GM19372 (cell line): ENCODE data around the gene RPS15.
"Not testable (repeated sequence)": the region's sequence is repeated elsewhere in the genome, so short reads cannot be mapped to it uniquely, and the experiment has no call there.

Source experiments
- ATAC-seq: cut with Tn5 transposase; IDR thresholded peaks from one replicate; pipeline ENCODE4 v1.9.1; 2021; ENCODE audit warnings: mild to moderate bottlenecking, low read depth, moderate library complexity; ENCODE audit not compliant: unreplicated experiment

RPS15 gene

DNA sequence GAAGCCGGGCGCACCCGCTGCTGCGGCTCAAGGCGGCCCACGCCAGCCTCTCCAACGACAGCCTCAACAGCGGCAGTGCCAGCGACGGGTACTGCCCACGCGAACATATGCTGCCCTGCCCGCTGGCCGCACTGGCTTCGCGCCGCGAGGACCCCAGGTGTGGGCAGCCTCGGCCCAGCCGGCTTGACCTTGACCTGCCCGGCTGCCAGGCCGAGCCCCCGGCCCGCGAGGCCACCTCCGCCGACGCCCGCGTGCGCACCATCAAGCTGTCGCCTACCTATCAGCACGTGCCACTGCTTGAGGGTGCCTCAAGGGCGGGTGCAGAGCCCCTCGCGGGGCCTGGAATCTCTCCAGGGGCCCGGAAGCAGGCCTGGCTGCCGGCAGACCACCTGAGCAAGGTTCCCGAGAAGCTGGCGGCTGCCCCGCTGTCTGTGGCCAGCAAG lies 27.8 kb downstream of the RPS15 start:
- no peak for ATAC-seq

DNA sequence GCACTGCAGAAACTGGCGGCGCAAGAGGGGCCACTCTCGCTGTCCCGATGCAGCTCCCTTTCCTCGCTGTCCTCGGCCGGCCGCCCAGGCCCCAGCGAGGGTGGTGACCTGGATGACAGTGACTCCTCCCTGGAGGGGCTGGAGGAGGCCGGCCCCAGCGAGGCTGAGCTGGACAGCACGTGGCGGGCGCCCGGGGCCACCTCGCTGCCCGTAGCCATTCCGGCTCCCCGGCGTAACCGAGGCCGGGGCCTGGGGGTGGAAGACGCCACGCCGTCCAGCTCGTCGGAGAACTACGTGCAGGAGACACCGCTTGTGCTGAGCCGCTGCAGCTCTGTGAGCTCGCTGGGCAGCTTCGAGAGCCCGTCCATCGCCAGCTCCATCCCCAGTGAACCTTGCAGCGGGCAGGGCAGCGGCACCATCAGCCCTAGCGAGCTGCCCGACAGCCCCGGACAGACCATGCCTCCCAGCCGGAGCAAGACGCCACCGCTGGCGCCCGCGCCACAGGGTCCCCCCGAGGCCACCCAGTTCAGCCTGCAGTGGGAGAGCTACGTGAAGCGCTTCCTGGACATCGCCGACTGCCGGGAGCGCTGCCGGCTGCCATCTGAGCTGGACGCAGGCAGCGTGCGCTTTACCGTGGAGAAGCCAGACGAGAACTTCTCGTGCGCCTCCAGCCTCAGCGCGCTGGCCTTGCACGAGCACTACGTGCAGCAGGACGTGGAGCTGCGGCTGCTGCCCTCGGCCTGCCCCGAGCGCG lies 28.4 kb downstream of the RPS15 start:
- ATAC-seq, result no peak

DNA sequence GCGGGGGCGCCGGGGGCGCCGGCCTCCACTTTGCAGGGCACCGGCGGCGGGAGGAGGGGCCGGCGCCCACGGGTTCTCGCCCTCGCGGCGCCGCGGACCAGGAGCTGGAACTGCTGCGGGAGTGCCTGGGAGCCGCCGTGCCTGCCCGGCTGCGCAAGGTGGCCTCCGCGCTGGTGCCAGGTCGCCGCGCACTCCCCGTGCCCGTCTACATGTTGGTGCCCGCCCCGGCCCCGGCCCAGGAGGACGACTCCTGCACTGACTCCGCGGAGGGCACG lies 29.0 kb downstream of the RPS15 start:
- no peak for ATAC-seq

DNA sequence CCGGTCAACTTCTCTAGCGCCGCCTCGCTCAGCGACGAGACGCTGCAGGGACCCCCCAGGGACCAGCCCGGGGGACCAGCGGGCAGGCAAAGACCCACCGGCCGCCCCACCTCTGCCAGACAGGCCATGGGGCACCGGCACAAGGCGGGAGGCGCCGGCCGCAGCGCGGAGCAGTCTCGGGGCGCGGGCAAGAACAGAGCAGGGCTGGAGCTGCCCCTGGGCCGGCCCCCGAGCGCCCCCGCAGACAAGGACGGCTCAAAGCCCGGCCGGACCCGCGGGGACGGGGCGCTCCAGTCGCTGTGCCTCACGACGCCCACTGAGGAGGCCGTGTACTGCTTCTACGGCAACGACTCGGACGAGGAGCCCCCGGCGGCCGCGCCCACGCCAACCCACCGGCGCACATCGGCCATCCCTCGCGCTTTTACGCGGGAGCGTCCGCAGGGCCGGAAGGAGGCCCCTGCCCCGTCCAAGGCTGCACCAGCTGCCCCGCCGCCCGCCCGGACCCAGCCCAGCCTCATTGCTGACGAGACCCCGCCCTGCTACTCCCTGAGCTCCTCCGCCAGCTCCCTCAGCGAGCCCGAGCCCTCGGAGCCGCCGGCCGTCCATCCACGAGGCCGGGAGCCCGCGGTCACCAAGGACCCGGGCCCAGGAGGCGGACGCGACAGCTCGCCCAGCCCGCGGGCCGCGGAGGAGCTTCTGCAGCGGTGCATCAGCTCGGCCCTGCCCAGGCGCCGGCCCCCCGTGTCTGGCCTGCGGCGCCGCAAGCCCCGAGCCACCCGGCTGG lies 29.5 kb downstream of the RPS15 start:
- no peak for ATAC-seq

DNA sequence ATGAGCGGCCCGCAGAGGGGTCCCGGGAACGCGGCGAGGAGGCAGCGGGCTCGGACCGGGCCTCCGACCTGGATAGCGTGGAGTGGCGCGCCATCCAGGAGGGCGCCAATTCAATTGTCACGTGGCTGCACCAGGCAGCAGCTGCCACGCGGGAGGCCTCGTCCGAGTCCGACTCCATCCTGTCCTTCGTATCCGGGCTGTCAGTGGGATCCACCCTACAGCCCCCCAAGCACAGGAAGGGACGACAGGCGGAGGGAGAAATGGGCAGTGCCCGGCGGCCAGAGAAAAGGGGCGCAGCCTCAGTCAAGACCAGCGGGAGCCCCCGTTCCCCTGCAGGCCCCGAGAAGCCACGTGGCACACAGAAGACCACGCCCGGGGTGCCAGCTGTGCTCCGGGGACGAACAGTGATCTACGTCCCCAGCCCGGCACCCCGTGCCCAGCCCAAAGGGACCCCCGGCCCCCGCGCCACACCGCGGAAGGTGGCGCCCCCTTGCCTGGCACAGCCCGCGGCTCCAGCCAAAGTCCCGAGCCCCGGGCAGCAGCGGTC lies 30.2 kb downstream of the RPS15 start:
- no peak for ATAC-seq

DNA sequence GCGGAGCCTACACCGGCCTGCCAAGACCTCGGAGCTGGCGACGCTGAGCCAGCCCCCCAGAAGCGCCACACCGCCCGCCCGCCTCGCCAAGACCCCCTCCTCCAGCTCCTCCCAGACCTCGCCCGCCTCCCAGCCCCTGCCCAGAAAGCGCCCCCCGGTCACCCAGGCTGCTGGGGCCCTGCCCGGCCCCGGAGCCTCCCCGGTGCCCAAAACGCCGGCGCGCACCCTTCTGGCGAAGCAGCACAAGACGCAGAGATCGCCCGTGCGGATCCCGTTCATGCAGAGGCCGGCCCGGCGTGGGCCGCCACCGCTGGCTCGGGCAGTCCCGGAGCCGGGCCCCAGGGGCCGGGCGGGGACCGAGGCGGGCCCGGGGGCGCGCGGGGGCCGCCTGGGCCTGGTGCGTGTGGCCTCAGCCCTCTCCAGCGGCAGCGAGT lies 30.6 kb downstream of the RPS15 start:
- no peak for ATAC-seq

DNA sequence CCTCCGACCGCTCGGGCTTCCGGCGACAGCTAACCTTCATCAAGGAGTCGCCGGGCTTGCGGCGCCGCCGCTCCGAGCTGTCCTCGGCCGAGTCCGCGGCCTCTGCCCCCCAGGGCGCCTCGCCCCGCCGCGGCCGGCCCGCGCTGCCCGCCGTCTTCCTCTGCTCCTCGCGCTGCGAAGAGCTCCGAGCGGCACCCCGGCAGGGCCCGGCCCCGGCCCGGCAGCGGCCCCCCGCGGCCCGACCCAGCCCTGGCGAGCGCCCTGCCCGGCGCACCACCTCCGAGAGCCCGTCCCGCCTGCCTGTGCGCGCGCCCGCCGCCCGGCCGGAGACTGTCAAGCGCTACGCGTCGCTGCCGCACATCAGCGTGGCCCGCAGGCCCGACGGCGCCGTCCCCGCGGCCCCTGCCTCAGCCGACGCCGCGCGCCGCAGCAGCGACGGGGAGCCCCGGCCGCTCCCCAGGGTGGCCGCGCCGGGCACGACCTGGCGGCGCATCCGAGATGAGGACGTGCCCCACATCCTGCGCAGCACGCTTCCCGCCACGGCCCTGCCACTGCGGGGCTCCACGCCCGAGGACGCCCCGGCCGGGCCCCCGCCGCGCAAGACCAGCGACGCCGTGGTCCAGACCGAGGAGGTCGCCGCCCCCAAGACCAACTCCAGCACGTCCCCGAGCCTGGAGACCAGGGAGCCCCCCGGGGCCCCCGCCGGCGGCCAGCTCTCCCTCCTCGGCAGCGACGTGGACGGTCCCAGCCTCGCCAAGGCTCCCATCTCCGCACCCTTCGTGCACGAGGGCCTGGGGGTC lies 31.3 kb downstream of the RPS15 start:
- no peak for ATAC-seq

DNA sequence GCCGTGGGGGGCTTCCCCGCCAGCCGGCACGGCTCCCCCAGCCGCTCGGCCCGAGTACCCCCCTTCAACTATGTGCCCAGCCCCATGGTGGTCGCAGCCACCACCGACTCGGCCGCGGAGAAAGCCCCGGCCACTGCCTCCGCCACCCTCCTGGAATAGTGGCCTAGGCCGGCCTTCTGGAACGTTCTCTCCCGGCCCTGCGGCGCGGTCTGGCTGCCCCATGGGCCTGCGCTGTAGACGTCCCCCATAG lies 31.8 kb downstream of the RPS15 start:
- no peak for ATAC-seq

DNA sequence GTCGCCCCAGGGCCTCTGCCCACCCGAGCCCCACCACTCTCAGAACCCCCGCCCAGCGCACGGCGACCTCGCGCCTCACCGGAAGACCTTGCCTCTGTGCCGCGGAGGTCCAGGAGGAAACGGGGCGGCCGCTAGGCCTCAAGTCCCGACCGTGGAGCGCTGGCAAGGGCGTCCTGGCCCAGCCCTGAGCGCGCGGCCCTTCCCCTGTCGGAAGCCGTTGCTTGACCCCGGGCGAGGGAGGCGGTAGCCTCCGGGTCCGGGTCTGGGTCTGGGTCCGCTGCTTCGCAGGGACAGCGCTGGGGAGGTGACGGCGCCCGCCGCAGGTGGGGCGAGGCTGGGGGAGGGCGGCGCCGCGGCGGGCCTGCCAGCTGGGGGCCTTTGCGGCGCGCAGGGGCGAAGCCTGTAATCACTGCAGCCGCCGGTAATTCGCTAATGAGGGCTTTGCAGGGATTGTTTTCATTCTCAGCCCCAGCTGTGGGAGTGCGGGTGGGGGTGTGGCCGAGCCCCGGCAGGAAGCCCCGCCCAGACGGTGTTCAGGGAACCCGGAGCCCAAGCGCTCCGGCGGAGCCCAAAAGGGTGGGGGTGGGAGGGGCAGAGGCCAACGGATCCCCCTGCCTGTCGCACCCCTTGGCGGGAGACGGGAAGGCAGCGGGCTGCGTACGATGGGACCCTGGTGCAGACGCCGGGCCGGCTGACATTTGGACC lies 32.3 kb downstream of the RPS15 start:
- no peak for ATAC-seq

DNA sequence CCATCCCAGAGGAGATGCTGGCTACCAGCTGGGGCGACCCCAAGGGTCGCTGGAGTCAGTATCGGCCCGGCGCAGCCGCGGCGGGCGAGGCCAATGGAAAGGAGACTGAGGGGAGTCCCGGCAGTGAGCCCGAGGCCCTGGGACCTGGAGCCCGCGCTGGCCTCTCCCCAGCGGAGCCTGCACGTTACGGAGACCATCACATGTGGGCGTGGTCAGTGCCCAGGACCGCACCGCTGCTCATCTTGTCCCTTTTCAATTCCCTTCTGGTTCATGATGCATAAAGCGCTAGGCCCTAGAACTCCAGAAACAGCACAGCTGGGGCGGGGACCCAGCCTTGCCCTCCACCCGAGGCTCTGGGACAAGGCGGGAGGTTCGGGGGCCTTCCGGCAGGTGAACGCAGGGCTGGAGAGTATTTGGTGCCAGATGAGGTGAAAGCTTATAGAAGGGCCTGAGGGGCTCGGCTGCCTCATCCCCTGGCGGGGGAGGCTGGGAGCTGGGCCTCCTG lies 32.9 kb downstream of the RPS15 start:
- ATAC-seq, result no peak

DNA sequence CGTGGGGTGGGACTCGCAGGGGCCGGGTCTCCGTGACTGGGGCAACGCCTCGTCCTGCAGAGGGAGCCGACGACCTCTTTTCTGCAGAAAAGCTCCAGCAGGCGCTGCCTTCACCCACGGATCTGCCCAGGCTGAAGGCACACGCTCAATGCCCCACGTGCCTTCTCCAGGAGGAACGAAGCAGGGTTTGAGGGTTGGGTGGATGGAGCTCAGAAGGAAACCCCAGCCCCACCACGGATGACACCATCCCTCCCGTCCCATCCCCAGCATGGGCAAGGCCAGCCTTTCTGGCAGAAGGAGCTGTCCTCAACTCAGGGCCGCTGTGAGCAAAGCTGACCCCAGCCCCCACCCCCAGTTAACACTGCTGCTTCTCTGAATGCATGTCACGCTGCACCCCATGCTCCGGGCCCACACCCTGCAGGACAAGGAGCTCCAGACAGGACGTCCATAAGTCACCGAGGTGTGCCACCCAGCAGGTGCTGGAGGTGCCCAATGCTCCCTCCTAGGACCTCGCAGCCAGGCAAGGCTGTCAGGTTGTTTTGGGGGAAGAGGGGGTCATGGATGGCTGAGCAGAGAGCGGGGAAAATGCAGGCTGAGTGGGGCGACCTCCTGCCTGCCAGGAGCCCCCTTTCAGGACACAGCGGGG lies 33.4 kb downstream of the RPS15 start:
- no peak for ATAC-seq

DNA sequence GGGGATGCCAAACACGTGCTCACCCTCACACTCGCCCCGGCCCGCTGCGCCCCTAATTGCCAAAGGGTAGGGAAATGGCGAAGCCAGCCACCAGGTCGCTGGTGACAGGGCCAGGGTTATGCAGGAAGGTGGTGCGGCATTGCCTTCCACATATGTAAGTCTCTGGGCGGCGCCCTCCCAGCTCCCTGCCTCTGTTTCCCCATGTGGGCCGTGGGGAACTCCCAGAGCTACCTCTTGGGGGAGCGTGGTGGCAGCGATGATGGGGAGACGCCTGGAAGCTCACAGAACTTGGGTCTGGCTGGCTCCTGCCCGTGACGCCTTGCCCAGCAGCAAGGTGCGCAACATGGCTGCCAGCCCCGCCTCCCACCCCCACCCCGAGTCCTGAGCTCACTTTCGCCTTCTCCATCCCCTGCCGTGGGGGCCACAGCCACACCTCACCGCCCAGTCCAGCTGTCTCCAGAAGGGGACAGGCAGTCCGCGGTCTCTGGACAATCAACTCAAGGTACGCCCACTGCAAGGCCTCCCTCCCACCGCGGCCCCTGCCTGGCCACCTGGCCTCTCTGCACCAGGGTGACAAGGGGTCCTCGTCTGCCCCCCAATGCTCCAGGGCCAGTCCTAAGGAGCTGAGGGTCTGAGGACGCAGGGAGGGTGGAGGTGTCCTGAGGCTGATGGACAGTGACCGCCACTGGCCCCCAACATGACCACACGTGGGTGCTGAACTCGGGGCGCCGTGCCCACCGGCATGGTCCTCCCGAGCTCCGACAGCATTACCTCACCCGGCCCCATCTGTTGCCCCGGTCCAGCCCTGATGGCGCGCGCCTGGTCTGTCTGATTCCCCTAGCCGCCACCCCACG lies 34.3 kb downstream of the RPS15 start:
- no peak for ATAC-seq

DNA sequence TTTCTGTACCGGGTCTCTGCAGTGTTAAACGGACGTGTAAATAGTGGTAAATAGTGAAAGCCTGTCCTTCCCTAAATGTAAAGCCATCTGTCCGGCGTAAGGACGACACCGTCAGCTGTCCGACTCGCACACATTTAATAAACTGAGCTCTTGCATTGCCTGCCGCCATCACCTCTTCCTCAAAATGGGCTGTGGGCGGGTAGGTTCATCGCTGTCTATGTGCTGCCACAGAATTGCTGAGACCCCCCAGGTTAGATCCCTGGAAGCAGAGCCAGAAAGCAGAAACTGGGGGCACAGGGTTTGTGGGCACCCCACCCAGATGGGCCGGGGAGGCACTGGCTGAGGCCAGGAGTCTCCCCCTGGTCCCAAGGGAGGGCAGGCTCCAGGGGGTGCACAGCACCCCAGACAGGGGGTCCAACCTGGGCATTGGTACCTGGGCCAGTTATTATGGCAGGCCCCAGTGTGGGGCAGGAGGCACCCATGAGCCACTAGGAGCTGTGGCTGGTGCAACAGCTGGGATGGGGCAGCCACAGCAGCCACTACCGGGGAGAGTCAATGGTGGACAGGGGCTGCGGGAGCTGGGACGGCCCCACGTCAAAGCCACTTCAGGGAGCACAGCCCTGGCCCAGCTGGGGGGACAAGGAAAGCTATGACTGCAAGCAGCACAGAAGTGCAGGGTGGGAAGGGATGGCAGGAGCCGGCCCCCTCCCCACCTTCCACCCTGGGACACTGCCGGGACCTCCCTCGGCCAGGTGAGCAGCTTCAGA lies 35.1 kb downstream of the RPS15 start:
- no peak for ATAC-seq

DNA sequence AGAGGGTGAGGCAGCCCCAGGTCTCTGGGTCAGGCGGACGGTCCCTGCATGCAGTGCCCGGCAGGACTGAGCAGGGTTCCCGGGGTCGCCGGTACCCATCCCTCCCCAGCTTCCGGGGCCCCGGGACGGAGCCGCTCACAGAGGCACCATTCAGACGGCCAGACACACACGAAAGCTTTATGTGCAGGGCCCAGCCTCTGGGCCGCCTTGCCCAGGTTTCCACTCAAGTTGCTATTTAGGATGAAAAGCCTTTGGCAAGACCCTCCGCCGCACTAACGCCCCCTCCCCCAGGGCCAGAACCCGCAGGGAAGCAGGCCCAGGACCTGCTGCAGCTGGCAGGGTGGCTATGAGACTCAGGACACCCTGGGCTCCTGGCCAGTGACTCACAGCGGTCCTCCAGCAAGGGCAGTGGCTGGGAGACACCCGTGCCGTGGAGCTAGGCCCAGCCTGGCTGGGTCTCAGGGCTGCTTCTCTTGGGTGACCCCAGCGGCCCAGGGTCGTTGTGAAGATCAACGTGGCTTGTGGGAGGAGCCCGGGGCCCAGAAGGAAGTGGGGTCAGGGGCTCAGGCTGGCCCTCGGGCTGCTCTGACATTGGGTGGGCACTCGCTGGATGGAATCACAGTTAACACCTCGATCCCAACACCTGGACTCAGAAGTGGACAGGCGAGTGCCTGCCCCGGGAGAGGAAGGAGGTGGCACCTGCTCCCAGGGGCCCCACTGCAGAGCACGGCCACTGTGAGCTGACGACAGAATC lies 36.0 kb downstream of the RPS15 start:
- ATAC-seq, result no peak

DNA sequence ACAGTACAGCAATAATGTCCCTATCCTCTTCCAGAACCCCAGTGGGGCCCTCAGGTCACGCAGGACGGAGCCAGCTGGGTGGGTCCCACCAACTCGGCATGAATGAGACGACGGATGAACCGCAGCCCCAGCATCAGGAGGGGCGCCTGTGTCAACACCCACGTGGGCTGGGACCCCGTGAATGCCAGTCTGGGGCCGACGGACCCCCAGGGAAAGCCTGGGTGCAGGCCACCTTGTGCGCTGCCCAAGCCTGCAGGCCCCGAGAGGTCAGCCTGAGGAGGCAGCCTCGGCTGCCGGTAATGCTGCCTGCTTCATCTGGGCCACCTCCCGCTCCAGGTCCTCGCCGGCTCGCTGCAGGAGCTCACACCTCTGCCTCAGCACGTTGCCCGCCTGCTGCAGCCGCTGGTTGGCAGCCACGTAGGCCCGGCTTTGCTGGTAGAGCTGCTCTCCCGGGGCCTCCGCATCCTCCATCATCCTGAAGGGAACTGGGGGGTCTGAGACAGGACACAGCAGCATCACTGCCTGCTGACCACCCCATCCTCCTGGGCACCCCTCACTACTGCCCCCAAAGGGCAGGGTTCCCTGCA lies 36.7 kb downstream of the RPS15 start:
- ATAC-seq, result no peak

DNA sequence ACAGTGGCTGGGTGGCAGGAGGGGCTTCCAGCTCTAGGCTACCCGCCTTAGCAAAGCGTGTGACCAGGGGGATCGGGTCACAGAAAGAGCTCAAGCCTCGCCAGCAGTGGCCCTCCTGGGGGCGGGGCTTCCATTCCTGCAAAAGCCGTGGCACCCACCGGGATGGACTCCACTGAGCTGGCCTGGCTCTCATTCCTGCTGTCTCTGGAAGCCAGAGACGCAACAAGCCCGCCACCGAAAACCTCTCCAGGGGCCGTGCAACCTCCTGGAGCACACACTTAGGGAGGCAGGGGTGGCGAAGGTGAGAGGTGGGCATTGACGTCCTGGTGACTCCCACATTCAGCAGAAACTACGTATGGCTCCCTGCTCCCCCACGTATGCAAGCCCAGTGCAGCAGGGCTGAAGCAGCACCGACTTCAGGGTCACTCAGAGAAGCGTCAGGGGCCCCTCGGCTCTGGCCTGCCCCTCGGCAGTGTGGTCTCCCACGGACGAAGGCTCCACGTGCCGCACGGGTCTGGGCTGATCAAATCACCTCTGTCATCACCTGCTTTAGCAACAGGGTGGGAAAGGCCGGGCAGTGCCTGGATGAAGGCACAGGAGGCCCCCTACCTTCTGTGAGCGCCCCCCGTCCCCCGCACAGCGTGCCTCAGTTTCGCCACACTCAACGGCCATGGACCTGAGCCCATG lies 37.7 kb downstream of the RPS15 start:
- no peak for ATAC-seq

DNA sequence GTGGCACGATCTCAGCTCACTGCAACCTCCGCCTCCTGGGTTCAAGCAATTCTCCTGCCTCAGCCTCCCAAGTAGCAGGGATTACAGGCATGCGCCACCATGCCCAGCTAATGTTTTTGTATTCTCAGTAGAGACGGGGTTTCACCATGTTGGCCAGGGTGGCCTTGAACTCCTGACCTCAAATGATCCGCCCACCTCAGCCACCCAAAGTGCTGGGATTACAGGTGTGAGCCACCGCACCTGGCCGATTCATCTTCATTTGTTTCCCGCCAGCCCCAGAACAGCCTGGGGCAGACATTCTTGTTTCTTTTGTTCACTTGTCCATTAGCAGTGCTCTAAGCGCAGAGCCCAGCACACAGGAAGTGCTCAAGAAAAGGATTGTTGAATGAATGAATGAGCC lies 38.9 kb downstream of the RPS15 start:
- not testable (repeated sequence) for ATAC-seq
